Stimulated activated CD4-positive, alpha-beta T cell treated with anti-CD3 and anti-CD28 coated beads, Interleukin-1b, Interleukin-23, amount 100 ng/mL, for 24 hours (primary cell): ENCODE data around the gene MILR1.

Experiments used
- DNase-seq, 4 experiments: peaks; one replicate each; pipeline ENCODE4 v3.0.0-alpha.2; 2020; ENCODE audit warnings: low read depth in 4 of 4, low spot score in 1 of 4

Gene MILR1

DNA sequence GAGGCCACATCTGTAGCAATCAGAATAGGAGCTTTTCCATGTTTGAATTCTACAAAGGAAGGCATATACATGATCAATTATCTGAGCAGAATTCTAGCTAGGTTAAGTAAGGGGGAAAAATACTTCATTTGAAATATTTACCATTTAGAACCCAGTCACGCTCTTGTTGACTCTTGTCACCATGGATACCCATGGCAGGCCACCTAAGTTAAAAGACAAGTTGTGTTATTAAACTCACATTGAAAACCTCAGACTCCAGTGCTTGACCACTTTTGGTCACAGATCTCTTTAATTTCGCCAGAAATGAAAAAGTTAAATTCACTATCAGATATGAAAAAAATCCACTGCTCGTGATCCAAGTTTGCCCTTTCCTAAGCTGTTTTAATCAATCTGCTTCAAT, 53.1 kb downstream of the MILR1 start:
- no peak for DNase-seq

GRCh38 chr17:64502809-64503208, 53.9 kb downstream of the MILR1 start:
- DNase-seq: no peak

DNA sequence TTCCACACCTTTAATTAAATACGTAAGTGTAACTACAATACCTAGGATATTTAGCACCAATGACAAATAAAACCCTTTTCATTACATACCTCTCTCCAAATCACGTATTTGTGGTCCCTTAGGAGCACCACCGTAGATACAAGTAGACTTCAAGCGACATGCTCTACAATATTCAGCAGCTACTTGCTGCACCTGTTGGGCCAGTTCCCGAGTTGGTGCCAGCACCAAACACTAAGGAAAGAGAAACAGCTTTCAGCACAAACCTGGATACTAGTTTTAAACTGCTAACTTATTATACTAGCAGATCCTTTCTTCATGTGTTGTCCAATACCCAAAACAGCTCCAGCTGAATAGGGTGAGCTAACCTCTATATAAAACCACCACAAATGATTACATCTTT, 54.4 kb downstream of the MILR1 start:
- no peak for DNase-seq

DNA sequence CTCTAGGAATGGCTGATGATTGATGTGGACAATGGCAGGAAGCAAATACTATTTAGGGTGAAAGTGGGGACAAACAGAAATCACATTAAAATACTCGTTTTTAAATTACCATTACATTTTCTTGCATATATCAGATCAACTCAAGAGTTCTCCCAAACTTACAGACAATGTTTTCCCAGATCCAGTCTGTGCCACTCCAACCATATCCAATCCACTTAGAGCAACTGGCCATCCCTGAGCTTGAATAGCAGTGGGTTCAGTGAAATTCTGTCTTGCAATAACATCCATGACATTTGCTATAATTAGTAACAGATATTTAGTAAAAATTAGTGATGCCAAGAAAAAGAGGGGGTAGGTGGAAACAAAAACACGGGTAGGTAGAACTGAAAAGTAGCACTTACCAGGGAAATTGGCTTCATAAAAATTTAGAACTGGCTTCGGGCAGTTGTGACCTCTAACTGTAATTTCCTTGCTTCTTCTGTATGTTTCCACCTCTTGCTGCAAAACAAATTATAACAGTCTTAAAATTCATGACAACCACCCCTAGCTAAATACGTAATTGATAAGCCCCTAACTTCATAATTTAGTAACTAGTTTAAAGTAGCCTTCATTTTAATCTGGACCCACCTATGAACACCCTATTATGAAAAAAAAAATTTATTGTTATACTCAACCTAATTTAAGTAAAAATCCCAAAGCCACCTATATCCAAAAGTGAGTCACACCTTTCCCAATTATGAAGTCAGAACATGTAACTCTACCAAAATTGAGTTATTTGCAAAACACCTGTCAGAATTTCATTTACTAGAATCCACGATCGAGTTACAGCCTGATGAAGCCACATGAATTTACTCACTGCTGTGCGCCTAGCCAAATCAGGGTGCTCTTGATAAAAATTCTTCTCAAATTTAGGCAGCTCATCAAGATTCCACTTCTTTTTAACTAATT, 55.2 kb downstream of the MILR1 start:
- no peak for DNase-seq

DNA sequence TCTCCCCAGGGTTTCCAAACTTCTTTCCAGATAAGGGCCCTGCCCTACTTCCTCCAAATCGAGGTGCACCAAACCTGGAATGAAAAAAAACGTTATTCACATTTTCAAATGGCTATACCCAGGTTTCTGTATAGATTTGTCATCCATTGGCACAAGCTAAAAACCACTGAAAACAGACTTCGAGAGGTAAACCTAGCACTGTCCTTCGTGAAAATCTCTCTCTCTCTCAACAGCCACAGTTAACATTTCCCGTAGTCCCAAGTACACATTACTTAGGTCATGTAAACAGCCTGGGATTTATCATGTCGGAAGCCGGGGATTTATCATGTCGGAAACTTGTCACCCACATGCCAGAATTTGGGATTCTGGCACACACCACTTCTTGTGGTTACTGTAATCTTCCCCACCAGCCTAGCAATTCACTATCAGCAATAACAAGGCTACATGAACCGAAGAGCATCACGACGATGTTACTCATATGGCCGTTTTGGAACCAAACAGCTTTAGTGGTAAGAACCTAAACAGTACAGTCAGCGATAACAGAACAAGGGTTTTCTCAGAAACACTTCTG, 55.9 kb downstream of the MILR1 start:
- no peak for DNase-seq

- DNase-seq: peak; percentile 56 to 78 (median 64)
These were observed 56.7 kb downstream of the MILR1 start for GRCh38 chr17:64505340-64506200.

DNA sequence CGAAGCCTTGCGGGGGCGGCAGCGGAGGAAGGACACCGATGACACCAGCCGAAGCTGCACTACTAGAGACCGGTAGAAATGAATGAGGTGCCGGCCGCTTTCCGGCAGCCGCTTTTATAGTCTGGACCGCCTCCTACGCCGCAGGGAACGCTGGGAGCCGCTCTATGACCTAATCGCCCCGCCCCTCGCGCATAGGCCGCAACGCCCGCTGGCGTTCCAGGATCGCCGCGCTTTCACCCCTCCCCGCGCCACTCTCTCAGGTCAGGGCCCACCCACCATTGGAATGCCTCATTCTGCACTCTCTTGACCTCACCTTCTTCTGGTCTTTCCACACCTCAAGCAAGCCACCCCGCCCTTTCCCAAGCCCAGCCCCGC, 57.3 kb downstream of the MILR1 start, which contains the start of gene DDX5:
TSS of gene DDX5 (minus strand) at position 89 of the 375 bp plus-strand sequence. CDS start 170 bp downstream, outside the sequence.
- DNase-seq: peak; percentile 95 to 97 (median 96)

DNA sequence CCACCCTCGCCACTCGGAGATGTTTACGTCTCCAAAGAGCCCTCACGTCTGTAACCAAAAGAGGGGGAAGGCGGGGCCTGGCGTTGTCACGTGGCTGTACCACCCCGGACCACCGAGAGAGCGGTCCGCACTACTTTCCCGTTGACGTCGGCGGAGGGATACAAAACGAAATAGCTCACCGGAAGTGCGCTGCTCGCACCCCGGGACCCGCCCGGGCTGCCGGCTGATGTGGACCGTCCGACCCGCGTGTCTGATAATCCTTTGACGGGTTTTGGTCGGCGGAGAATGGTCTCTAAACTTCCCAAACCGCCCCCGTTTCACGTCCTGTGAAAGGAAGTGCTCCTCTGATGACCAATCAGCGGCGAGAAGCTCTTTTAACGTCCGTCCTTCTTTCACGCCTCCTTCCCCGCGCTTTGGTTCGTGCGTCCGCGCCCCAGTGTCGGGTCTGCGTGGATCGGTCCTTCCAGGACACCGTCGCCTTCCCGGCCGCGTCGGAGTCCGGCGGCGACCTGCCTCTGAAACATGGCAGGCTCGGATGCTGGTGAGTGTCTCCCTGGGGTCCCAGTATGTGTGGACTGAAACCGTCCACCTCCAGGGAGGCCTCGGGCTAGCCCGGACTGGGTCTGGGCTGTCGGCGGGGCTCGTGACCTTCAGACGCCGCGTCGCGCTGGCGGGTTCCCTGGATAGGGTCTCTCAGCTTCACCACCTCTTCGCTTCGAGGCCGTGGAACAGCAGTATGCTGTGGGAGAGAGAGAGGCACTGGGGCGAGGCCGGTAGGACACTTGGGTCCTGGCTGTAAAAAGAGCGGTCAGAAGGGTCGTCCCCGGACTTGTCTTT, 57.9 kb downstream of the MILR1 start, which contains the start of gene CEP95:
TSS of gene CEP95 (plus strand) at position 402 of the 837 bp plus-strand sequence. CDS start at position 523, 121 bp downstream.
- peak; percentile 85 to 93 (median 92) for DNase-seq

- DNase-seq: peak in 1 of 4 experiments; percentile 18
These were observed 58.5 kb downstream of the MILR1 start for GRCh38 chr17:64507413-64507782.

- DNase-seq: no peak
These were observed 59.8 kb downstream of the MILR1 start for GRCh38 chr17:64508683-64509082.

DNA sequence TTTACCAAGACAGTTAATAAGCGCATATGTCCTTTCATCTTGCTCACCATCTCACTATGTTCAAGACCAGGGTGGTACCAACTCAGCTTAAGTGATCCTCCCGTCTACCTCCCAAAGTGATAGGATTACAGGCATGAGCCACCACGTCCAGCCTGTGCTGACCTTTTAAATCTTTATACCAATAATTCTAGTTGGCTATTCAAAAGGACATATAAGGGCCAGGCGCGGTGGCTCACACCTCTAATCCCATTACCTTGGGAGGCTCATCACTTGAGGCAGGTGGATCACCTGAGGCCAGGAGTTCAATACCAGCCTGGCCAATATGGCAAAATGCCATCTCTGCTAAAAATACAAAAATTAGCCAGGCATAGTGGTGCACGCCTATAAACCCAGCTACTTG, 60.3 kb downstream of the MILR1 start:
- no peak for DNase-seq

- DNase-seq: no peak
These were observed 66.5 kb downstream of the MILR1 start for GRCh38 chr17:64515419-64515818.

- no peak for DNase-seq
These were observed 66.9 kb downstream of the MILR1 start for GRCh38 chr17:64515829-64516228.
